Liver (tissue), 9 donors: ENCODE results near the gene TTC3. TPM values are rescaled to one million over a fixed set of nuclear protein-coding genes. Genes with fewer than 3 reads are reported as not detected.

ENCODE experiments used
- DNase-seq: peaks from one replicate; pipeline ENCODE4 v3.0.0-alpha.2; 2017; ENCODE audit warnings: low spot score
- H3K27ac ChIP-seq, 2 donors: one replicate each; pipeline ENCODE4 v1.7.0; 2013; ENCODE audit warnings: inconsistent platforms in 2 of 2, low read length in 2 of 2, control low read depth in 1 of 2, low read depth in 1 of 2, mild to moderate bottlenecking in 1 of 2
- H3K27me3 ChIP-seq, 4 donors: one replicate each; pipeline versions ENCODE4 v1.6.1 to v1.7.0; 2013; ENCODE audit warnings: low read length in 3 of 4, inconsistent platforms in 1 of 4, mild to moderate bottlenecking in 1 of 4, moderate library complexity in 1 of 4; ENCODE audit not compliant: control insufficient read depth in 4 of 4, insufficient read depth in 4 of 4
- H3K36me3 ChIP-seq, 4 donors: one replicate each; pipeline versions ENCODE4 v1.6.1 to v1.7.0; 2013; ENCODE audit warnings: low read length in 3 of 4, mild to moderate bottlenecking in 3 of 4, low read depth in 1 of 4, moderate library complexity in 1 of 4; ENCODE audit not compliant: control insufficient read depth in 4 of 4, insufficient read depth in 3 of 4
- H3K4me1 ChIP-seq, 4 donors: one replicate each; pipeline versions ENCODE4 v1.6.1 to v1.7.0; 2013; ENCODE audit warnings: low read length in 3 of 4, mild to moderate bottlenecking in 3 of 4, moderate library complexity in 1 of 4; ENCODE audit not compliant: control insufficient read depth in 4 of 4, insufficient read depth in 4 of 4
- H3K4me3 ChIP-seq, 3 donors: one replicate each; pipeline versions ENCODE4 v1.6.1 to v1.7.0; 2013; ENCODE audit warnings: low read length in 3 of 3, control low read depth in 1 of 3, low read depth in 1 of 3, mild to moderate bottlenecking in 1 of 3
- H3K9ac ChIP-seq, 2 donors: one replicate each; pipeline ENCODE4 v1.7.0; 2013; ENCODE audit warnings: low read length in 2 of 2, mild to moderate bottlenecking in 2 of 2, moderate library complexity in 2 of 2, control low read depth in 1 of 2, low read depth in 1 of 2
- H3K9me3 ChIP-seq, 4 donors: one replicate each; pipeline versions ENCODE4 v1.6.1 to v1.7.0; 2013; ENCODE audit warnings: low read length in 3 of 4; ENCODE audit not compliant: control insufficient read depth in 4 of 4
- ATF3 ChIP-seq: IDR thresholded peaks from 2 replicates; pipeline ENCODE4 v1.6.1; 2016; ENCODE audit warnings: antibody characterized with exemption
- EGR1 ChIP-seq, 2 donors: IDR thresholded peaks; 2 replicates each; pipeline ENCODE4 v1.6.1; 2016 to 2018; ENCODE audit warnings: antibody characterized with exemption in 2 of 2, low read depth in 2 of 2
- FOXA1 ChIP-seq: IDR thresholded peaks from 2 replicates; pipeline ENCODE4 v1.6.1; 2016; ENCODE audit warnings: antibody characterized with exemption
- FOXA2 ChIP-seq: IDR thresholded peaks from 2 replicates; pipeline ENCODE4 v1.6.1; 2016; ENCODE audit warnings: antibody characterized with exemption
- GABPA ChIP-seq, 2 donors: IDR thresholded peaks in 1 of 2; conservative IDR thresholded peaks in 1 of 2; 2 replicates each; pipeline ENCODE4 v1.6.1; 2016; ENCODE audit warnings: antibody characterized with exemption in 2 of 2, mild to moderate bottlenecking in 1 of 2, moderate library complexity in 1 of 2
- HNF4A ChIP-seq, 2 donors: conservative IDR thresholded peaks; 2 replicates each; pipeline ENCODE4 v1.6.1; 2016; ENCODE audit warnings: antibody characterized with exemption in 2 of 2, mild to moderate bottlenecking in 2 of 2
- HNF4G ChIP-seq: IDR thresholded peaks from 2 replicates; pipeline ENCODE4 v1.6.1; 2016; ENCODE audit warnings: antibody characterized with exemption
- JUND ChIP-seq, 2 donors: IDR thresholded peaks; 2 replicates each; pipeline ENCODE4 v1.6.1; 2016; ENCODE audit warnings: antibody characterized with exemption in 2 of 2
- NR2F2 ChIP-seq: IDR thresholded peaks from 2 replicates; pipeline ENCODE4 v1.6.1; 2016; ENCODE audit warnings: antibody characterized with exemption
- RAD21 ChIP-seq, 2 donors: IDR thresholded peaks; 2 replicates each; pipeline ENCODE4 v1.6.1; 2016; ENCODE audit warnings: antibody characterized with exemption in 2 of 2, mild to moderate bottlenecking in 2 of 2
- RXRA ChIP-seq, 2 donors: IDR thresholded peaks; 2 replicates each; pipeline ENCODE4 v1.6.1; 2017 to 2018; ENCODE audit warnings: antibody characterized with exemption in 2 of 2, mild to moderate bottlenecking in 1 of 2
- SP1 ChIP-seq: IDR thresholded peaks from 2 replicates; pipeline ENCODE4 v1.6.1; 2018; ENCODE audit warnings: antibody characterized with exemption, mild to moderate bottlenecking
- TAF1 ChIP-seq: conservative IDR thresholded peaks from 2 replicates; pipeline ENCODE4 v1.6.1; 2016; ENCODE audit warnings: antibody characterized with exemption, mild to moderate bottlenecking
- YY1 ChIP-seq: IDR thresholded peaks from 2 replicates; pipeline ENCODE4 v1.6.1; 2016; ENCODE audit warnings: antibody characterized with exemption, mild to moderate bottlenecking
- WGBS: extraction: QIAGEN DNeasy Blood & Tissue Kit; methylation state at CpG from one replicate; pipeline ENCODE4 v1.1.7; 2013; 5-methylcytosine and 5-hydroxymethylcytosine counted together
- polyA plus RNA-seq, 2 donors: library from polyadenylated mRNA; stranded (reverse) in 1 of 2; unstranded in 1 of 2; fragments of 200-250 nt in 1 of 2; fragments of >200 nt in 1 of 2; fragmentation: Nextera tagmentation in 1 of 2; extraction: Ambion mirVana in 1 of 2; gene quantifications; one replicate each; pipeline versions ENCODE4 v1.2.1 to v1.2.3, GENCODE V29; 2013 to 2015
- total RNA-seq, 2 donors: library from RNA; depleted of rRNA; stranded (reverse); fragments of >200 nt; gene quantifications; one replicate each; pipeline ENCODE4 v1.2.3, GENCODE V29; 2014
- TF ChIP-seq, protein P1 (sequence below): IDR thresholded peaks from 2 replicates; pipeline ENCODE4 v1.6.1; 2016; ENCODE audit warnings: antibody characterized with exemption, mild to moderate bottlenecking
- TF ChIP-seq, protein P2 (sequence below): IDR thresholded peaks from 2 replicates; pipeline ENCODE4 v1.6.1; 2016; ENCODE audit warnings: antibody characterized with exemption
- TF ChIP-seq, protein P3 (sequence below): IDR thresholded peaks from 2 replicates; pipeline ENCODE4 v1.6.1; 2016; ENCODE audit warnings: antibody characterized with exemption
- donor health status: healthy.
- donor health status: healthy.
- donor health status: healthy.
- donor health status: healthy.
- donor health status: healthy.

TTC3 gene
- total and polyA plus RNA-seq, 4 donors, result 27.2 to 96.1 (median 57.2) TPM

DNA sequence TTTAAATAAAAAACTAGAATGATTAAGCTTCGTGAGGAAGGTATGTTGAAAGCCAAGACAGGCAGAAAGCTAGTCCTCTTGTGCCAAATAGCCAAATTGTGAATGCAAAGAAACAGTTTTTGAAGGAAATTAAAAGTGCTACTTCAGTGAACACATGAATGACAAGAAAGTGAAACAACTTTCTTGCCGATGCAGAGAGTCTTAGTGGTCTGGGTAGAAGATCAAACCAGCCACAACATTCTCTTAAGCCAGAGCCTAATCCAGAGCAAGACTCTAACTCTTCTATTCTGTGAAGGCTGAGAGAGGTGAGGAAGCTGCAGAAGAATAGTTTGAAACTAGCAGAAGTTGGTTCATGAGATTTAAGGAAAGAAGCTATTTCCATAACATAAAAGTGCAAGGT, 63.2 kb downstream of the TTC3 start:
- no peak overlapping the region for H3K27ac ChIP-seq
- WGBS, result 89% methylated on average over 2 of the region's 2 CpGs
- peaks cover 9 to 67% (median 52%) of the 10 kb centered on the region in 4 donors for H3K36me3 ChIP-seq
- no peak overlapping the region for H3K4me3 ChIP-seq
- H3K27me3 ChIP-seq, result no peaks in the 10 kb centered on the region
- no peak overlapping the region for H3K9ac ChIP-seq
- H3K9me3 ChIP-seq, result no peaks in the 10 kb centered on the region
- DNase-seq, result no peak
- TF ChIP-seq, protein P1, sequence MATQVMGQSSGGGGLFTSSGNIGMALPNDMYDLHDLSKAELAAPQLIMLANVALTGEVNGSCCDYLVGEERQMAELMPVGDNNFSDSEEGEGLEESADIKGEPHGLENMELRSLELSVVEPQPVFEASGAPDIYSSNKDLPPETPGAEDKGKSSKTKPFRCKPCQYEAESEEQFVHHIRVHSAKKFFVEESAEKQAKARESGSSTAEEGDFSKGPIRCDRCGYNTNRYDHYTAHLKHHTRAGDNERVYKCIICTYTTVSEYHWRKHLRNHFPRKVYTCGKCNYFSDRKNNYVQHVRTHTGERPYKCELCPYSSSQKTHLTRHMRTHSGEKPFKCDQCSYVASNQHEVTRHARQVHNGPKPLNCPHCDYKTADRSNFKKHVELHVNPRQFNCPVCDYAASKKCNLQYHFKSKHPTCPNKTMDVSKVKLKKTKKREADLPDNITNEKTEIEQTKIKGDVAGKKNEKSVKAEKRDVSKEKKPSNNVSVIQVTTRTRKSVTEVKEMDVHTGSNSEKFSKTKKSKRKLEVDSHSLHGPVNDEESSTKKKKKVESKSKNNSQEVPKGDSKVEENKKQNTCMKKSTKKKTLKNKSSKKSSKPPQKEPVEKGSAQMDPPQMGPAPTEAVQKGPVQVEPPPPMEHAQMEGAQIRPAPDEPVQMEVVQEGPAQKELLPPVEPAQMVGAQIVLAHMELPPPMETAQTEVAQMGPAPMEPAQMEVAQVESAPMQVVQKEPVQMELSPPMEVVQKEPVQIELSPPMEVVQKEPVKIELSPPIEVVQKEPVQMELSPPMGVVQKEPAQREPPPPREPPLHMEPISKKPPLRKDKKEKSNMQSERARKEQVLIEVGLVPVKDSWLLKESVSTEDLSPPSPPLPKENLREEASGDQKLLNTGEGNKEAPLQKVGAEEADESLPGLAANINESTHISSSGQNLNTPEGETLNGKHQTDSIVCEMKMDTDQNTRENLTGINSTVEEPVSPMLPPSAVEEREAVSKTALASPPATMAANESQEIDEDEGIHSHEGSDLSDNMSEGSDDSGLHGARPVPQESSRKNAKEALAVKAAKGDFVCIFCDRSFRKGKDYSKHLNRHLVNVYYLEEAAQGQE, result no peak
- no peak for TF ChIP-seq TAF1
- no peak for TF ChIP-seq JUND (IDR thresholded peaks at IDR 0.05)
- no peak for TF ChIP-seq SP1
- TF ChIP-seq, protein P2, sequence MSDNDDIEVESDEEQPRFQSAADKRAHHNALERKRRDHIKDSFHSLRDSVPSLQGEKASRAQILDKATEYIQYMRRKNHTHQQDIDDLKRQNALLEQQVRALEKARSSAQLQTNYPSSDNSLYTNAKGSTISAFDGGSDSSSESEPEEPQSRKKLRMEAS, result no peak
- TF ChIP-seq EGR1 (IDR thresholded peaks at IDR 0.05; ENCODE audit: low read depth in 2 of 2), result no peak
- TF ChIP-seq ATF3, result no peak
- TF ChIP-seq FOXA1, result no peak
- TF ChIP-seq FOXA2, result no peak
- TF ChIP-seq NR2F2, result no peak
- no peak for TF ChIP-seq GABPA (IDR thresholded peaks at IDR 0.05 in 1 of 2, conservative IDR thresholded peaks at IDR 0.05 in 1 of 2)
- no peak for TF ChIP-seq HNF4G
- no peak for TF ChIP-seq RAD21 (IDR thresholded peaks at IDR 0.05)
- H3K4me1 ChIP-seq, result no peaks in the 10 kb centered on the region

- DNase-seq, result no peak
- H3K4me3 ChIP-seq, result no peak overlapping the region
- TF ChIP-seq JUND (IDR thresholded peaks at IDR 0.05), result no peak
- peaks cover 9 to 63% (median 52%) of the 10 kb centered on the region in 4 donors for H3K36me3 ChIP-seq
- no peaks in the 10 kb centered on the region for H3K4me1 ChIP-seq
- H3K27me3 ChIP-seq, result no peaks in the 10 kb centered on the region
- no peaks in the 10 kb centered on the region for H3K9me3 ChIP-seq
- H3K27ac ChIP-seq, result no peak overlapping the region
- no peak overlapping the region for H3K9ac ChIP-seq
These were observed 63.7 kb downstream of the TTC3 start for GRCh38 chr21:37136744-37137143.

DNA sequence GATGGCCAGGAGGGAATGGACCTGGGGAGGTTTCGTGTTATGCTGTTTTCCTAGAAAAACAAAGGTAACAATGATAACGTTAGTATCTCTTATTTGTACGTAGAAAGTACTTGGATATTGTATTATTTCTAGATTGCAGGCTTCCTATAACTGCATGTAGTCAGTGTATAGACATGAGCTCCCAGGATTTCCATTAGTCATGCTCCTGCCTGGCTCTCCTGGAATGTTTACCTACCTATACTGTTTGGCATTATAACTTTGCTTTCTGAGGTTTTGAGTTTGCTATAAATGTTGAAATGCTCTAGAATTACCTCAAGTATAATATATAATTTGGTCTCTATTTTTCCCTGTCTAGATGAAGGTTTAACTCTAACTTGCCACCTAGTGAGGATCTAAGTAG, 66.1 kb downstream of the TTC3 start:
- H3K9ac ChIP-seq, result no peak overlapping the region
- peaks cover 6 to 50% (median 44%) of the 10 kb centered on the region in 4 donors for H3K36me3 ChIP-seq
- no peak overlapping the region for H3K27ac ChIP-seq
- DNase-seq, result no peak
- no peaks in the 10 kb centered on the region for H3K27me3 ChIP-seq
- 97% methylated on average over 3 of the region's 3 CpGs for WGBS
- no peak overlapping the region for H3K4me3 ChIP-seq
- H3K9me3 ChIP-seq, result no peaks in the 10 kb centered on the region
- H3K4me1 ChIP-seq, result no peaks in the 10 kb centered on the region
- no peak for TF ChIP-seq RXRA (IDR thresholded peaks at IDR 0.05)
- TF ChIP-seq HNF4A (conservative IDR thresholded peaks at IDR 0.05), result no peak
- TF ChIP-seq, protein P2, result no peak
- no peak for TF ChIP-seq RAD21 (IDR thresholded peaks at IDR 0.05)
- TF ChIP-seq JUND (IDR thresholded peaks at IDR 0.05), result no peak
- no peak for TF ChIP-seq FOXA2
- TF ChIP-seq SP1, result no peak
- no peak for TF ChIP-seq FOXA1
- TF ChIP-seq GABPA (IDR thresholded peaks at IDR 0.05 in 1 of 2, conservative IDR thresholded peaks at IDR 0.05 in 1 of 2), result no peak
- TF ChIP-seq YY1, result no peak
- TF ChIP-seq ATF3, result no peak
- TF ChIP-seq HNF4G, result no peak
- TF ChIP-seq, protein P3, sequence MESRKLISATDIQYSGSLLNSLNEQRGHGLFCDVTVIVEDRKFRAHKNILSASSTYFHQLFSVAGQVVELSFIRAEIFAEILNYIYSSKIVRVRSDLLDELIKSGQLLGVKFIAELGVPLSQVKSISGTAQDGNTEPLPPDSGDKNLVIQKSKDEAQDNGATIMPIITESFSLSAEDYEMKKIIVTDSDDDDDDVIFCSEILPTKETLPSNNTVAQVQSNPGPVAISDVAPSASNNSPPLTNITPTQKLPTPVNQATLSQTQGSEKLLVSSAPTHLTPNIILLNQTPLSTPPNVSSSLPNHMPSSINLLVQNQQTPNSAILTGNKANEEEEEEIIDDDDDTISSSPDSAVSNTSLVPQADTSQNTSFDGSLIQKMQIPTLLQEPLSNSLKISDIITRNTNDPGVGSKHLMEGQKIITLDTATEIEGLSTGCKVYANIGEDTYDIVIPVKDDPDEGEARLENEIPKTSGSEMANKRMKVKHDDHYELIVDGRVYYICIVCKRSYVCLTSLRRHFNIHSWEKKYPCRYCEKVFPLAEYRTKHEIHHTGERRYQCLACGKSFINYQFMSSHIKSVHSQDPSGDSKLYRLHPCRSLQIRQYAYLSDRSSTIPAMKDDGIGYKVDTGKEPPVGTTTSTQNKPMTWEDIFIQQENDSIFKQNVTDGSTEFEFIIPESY, result no peak
- no peak for TF ChIP-seq EGR1 (IDR thresholded peaks at IDR 0.05; ENCODE audit: low read depth in 2 of 2)
- TF ChIP-seq, protein P1, result no peak
